ENCODE results near the gene RGS10.

The RGS10 gene

DNA sequence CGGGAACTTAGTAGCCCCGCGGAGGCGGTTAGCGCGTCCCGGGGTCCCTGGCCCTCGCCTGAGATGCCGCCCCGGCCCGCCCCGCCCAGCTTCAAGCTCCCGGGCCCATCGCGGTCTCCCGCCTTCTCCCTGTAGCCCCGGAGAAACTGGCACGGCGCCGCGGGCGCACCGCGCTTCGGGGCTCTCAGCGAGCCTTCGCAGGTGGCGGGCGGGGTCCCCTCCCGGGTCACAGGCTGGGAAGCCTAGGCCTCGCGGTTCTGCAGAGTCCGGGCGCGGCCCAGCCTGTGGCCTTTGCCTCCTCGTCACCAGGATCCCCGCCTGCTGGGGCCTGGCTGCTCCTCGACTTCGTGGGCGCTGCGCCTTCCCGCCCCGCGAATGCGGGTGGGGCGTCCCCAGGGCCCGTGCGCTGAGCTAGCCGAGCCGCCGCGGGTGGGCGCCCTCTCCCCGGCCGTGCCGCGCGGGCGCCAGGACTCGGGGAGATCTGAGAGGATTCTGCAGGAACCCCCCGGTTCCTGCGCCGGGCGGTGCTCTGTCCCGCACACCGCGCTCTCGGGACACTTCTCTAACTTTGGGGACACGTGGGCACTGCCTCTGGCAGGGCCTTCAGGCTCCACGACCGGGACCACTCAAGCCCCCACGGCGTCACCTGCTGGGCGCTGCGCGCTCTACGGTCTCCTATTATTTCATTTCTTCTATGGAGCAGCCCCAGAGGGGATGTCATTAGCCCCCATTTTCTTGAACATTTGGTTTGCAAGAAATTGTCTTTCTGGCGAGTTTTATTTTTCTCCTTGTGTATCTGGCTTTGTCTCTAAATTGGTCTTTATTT, 682 bp upstream of the RGS10 start:
- TF ChIP-seq, protein P1, sequence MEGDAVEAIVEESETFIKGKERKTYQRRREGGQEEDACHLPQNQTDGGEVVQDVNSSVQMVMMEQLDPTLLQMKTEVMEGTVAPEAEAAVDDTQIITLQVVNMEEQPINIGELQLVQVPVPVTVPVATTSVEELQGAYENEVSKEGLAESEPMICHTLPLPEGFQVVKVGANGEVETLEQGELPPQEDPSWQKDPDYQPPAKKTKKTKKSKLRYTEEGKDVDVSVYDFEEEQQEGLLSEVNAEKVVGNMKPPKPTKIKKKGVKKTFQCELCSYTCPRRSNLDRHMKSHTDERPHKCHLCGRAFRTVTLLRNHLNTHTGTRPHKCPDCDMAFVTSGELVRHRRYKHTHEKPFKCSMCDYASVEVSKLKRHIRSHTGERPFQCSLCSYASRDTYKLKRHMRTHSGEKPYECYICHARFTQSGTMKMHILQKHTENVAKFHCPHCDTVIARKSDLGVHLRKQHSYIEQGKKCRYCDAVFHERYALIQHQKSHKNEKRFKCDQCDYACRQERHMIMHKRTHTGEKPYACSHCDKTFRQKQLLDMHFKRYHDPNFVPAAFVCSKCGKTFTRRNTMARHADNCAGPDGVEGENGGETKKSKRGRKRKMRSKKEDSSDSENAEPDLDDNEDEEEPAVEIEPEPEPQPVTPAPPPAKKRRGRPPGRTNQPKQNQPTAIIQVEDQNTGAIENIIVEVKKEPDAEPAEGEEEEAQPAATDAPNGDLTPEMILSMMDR (IDR thresholded peaks at IDR 0.05; ENCODE audit: insufficient read depth, low read depth, low read length, missing control alignments), result peak; percentile 61
- H3K4me3 ChIP-seq (ENCODE audit: low read depth, low read length), result peak overlapping the region; percentile 83
- DNase-seq (ENCODE audit: low read depth), result peak; percentile 78

DNA sequence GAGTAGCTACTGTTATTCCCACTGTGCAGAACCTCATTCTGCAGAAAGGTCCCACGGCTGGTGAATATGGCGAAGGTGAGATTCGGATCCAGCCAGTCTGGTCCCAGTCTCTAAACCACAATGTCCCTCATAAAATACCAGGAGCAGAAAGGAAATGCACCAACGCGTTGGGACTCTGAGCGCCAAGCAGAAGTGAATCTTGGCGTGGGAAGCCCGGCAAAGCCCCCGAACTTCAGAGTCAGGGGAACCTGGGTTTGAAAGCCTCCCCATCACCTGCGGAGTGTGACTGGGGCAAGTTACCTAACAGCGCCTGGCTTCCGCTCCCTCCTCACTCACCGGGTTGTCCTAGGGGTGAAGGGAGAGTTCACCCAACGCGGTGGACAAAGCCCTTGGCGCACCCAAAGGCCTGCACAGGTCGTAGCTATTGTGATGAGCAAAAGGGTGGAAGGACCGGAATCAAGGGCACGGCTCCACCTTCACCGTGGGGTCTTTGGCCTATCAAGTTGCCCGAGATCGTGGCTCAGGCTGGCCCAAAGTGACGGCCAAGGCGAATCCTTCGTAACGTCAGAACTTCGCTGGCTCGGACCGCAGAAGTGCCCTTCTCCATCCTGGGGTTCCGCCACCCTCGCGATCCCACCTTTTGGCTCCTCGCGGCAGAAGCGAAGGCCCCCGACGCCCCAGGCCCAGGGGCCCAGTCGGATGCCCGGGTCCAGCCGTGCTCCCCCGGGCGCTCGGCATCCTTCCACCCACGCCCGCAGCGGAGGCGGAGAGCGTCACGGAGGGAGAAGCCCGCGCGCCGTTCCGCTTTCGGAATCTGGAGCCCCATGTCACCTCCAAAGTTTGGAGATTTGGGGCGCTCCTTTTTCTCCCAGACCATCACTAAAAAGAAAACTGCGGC, 811 bp downstream of the RGS10 start:
- DNase-seq (ENCODE audit: low read depth), result peak; percentile 55
- TF ChIP-seq, protein P1 (IDR thresholded peaks at IDR 0.05; ENCODE audit: insufficient read depth, low read depth, low read length, missing control alignments), result no peak
- peak overlapping the region; percentile 83 for H3K4me3 ChIP-seq (ENCODE audit: low read depth, low read length)

DNA sequence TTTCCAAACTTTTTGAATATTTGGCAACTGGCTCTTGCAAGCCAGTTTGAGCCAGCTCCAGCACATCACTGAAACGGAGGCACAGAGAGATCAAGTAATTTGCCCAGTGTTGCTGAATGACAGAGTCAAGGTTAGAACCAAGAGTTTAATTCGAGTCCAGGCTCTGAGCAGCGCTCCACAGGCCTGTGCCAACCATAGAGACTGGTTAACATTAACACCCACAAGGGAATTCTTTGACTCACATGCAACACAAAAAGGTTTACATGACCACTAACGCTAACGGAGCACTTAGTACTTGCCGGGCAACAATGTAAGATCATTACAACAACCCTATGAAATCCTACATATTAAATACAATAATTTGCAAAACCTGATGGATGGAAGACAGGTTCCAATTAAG, 1.5 kb downstream of the RGS10 start:
- TF ChIP-seq, protein P1 (IDR thresholded peaks at IDR 0.05; ENCODE audit: insufficient read depth, low read depth, low read length, missing control alignments), result no peak
- no peak for DNase-seq (ENCODE audit: low read depth)
- H3K4me3 ChIP-seq (ENCODE audit: low read depth, low read length), result peak overlapping the region; percentile 83

DNA sequence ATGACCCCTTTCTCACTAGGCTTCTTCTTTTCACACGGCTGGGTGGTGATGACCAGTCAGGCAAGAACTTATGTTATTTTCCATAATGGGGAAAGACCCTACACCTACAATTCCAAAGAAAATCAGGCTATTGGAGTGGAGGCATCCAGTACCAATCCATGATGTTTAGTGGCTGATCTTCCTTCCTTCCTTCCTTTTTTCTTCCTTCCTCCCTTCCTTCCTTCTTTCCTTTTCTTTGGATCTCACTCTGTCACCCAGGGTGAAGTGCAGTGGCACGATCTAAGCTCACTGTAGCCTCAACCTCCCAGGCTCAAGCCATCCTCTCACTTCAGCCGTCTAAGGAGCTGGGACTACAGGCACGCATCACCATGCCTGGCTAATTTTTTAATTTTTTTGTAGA, 2.5 kb downstream of the RGS10 start:
- H3K4me3 ChIP-seq (ENCODE audit: low read depth, low read length), result no peak overlapping the region
- no peak for DNase-seq (ENCODE audit: low read depth)
- TF ChIP-seq, protein P1 (IDR thresholded peaks at IDR 0.05; ENCODE audit: insufficient read depth, low read depth, low read length, missing control alignments), result no peak

DNA sequence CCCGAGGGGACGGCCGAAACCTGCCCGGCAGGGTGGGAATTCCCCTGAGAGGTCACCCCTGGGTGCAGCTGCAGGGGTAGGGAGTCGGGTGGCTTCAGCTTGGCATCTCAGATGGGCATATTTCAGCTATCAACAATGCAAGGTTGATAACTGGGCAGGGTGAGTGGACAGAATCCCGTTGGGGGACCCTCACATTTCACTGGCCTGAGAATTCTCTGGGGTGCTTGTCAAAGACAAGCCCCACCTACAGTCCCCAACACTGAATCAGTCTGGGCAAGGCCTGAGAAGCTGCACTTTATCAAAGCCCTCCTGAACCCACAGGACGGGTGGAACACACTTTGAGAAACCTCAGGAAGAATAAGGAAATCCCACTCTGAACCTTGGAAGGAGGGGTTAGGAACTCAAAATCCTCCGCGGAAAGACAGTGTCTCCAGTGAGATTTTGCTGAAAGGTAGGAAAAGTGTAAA, 3.1 kb downstream of the RGS10 start:
- H3K4me3 ChIP-seq (ENCODE audit: low read depth, low read length), result no peak overlapping the region
- TF ChIP-seq, protein P1 (IDR thresholded peaks at IDR 0.05; ENCODE audit: insufficient read depth, low read depth, low read length, missing control alignments), result no peak
- no peak for DNase-seq (ENCODE audit: low read depth)

DNA sequence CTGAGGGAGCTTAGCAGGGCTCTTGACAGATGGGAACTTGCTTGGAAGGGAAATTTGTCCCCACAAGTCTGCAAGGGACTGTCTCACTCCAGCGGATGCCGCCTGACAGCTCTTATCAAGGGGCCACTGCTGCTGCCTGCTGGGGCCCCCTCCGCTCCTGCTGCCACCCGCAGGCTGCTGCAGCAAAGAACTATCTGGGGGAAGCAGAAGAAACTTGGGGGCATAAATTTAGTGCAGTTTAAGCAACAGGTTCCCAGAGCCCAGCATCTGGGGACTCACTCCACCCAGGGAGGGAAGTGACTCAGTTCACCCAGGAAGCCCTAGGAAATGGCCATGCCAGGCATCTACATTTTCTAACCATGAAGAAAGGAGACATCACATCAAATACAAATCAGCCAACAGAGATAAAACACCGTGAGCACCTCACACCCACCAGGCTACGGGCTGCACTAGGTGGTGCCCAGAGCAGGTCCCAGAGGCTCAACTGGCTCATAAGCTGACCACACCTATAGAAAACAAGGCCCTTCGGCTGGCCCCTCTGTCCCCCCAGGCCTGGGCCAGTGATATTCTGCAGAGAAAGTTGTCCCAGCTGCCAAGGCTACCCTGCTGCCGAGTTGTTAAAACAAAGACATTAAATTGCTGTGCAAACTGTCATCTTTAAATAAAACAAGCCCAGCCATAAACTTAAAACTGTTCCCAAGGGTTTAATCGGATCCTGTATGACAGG, 3.7 kb downstream of the RGS10 start:
- H3K4me3 ChIP-seq (ENCODE audit: low read depth, low read length), result no peak overlapping the region

More for the DNA sequence above, 3.7 kb downstream of the RGS10 start:
- no peak for DNase-seq (ENCODE audit: low read depth)
- TF ChIP-seq, protein P1 (IDR thresholded peaks at IDR 0.05; ENCODE audit: insufficient read depth, low read depth, low read length, missing control alignments), result peak; percentile 14

Measured in GM12865 (cell line).